Measurements from ENCODE around the gene ARL6IP5. TPM values are rescaled to one million over a fixed set of nuclear protein-coding genes. Genes with fewer than 3 reads are reported as not detected.

The ARL6IP5 gene, protein sequence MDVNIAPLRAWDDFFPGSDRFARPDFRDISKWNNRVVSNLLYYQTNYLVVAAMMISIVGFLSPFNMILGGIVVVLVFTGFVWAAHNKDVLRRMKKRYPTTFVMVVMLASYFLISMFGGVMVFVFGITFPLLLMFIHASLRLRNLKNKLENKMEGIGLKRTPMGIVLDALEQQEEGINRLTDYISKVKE
- 10 to 100 TPM; 34.6 to 73.9 TPM for total RNA-seq

GRCh38 chr3:69084326-69085167, at the start of gene ARL6IP5:
ARL6IP5 (plus strand) TSS chr3:69084937; CDS start chr3:69085048, 111 bp downstream.
- Histone ChIP-seq H3K27me3 (no peaks in the 10 kb centered on the region), H3K9me3 (no peaks in the 10 kb centered on the region), H3K27ac (peak within 1 kb of the TSS; percentile 89 to 96 (median 94)), H3K4me3 (peak within 1 kb of the TSS; percentile 50 to 89), H3K4me1 (peaks cover 69% of the 10 kb centered on the region), H3K36me3 (replicated peaks in 1 of 2; ENCODE audit: insufficient read depth in 1 of 2, low read depth in 2 of 2) (no peaks in the 10 kb centered on the region)
- WGBS, 2 donors: 0% methylated on average over 6 to 32 of the region's 32 CpGs
- TF ChIP-seq POLR2A (IDR thresholded peaks at IDR 0.05): peak; percentile 44 to 69 (median 61)
- TF ChIP-seq, protein P1, sequence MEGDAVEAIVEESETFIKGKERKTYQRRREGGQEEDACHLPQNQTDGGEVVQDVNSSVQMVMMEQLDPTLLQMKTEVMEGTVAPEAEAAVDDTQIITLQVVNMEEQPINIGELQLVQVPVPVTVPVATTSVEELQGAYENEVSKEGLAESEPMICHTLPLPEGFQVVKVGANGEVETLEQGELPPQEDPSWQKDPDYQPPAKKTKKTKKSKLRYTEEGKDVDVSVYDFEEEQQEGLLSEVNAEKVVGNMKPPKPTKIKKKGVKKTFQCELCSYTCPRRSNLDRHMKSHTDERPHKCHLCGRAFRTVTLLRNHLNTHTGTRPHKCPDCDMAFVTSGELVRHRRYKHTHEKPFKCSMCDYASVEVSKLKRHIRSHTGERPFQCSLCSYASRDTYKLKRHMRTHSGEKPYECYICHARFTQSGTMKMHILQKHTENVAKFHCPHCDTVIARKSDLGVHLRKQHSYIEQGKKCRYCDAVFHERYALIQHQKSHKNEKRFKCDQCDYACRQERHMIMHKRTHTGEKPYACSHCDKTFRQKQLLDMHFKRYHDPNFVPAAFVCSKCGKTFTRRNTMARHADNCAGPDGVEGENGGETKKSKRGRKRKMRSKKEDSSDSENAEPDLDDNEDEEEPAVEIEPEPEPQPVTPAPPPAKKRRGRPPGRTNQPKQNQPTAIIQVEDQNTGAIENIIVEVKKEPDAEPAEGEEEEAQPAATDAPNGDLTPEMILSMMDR (IDR thresholded peaks at IDR 0.05): no peak
- DNase-seq (peak; percentile 93 to 95 (median 94)), ATAC-seq (peak; percentile 81)
- intact Hi-C loops (cut with DNase I): no loop called here

DNA sequence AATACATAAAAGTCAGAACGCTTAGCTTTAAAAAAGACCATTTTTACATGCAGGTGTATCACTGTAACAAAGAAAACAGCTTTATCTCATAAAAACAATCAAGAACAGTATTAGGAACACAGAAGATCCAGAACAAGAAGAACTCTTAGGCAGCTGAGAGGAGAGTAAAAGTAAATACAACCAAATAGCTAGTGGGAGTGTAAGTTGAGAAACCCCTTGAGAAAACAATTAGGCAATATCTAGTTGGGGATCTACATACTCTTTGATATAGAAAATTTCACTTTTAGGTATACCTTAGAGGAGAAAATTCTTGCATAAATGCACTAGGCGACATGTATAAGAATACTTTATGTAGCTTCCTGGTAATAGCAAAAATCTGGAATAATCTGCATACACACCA, 40.1 kb upstream of the ARL6IP5 start:
- 86 to 87% methylated on average over 2 of the region's 2 CpGs for WGBS, 2 donors
- Histone ChIP-seq H3K27ac (no peak overlapping the region), H3K27me3 (no peaks in the 10 kb centered on the region), H3K4me1 (peaks cover 18% of the 10 kb centered on the region), H3K9me3 (no peaks in the 10 kb centered on the region), H3K36me3 (replicated peaks in 1 of 2; ENCODE audit: insufficient read depth in 1 of 2, low read depth in 2 of 2) (peaks cover 14 to 28% of the 10 kb centered on the region in 2 donors), H3K4me3 (no peak overlapping the region)
- TF ChIP-seq, protein P1 (IDR thresholded peaks at IDR 0.05): no peak
- no peak for TF ChIP-seq POLR2A (IDR thresholded peaks at IDR 0.05)
- DNase-seq: no peak
- intact Hi-C loops (cut with DNase I): no loop called here
- ATAC-seq: no peak

DNA sequence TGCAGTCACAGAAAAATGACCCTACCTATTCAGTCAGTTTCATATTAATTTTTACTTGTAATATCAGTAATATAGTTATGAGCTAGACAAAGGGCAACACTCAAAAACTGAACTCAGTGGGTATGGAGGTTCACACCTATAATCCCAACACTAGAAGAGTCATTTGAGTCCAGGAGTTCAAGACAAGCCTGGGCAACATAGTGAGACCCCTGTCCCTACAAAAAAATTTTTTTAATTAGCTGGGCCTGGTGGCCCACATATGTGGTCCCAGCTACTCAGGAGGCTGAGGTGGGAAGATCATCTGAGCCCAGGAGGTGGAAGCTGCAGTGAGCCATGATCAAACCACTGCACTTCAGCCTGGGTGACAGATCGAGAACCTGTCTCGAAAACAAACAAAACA, 35.7 kb upstream of the ARL6IP5 start:
- 50 to 51% methylated on average over 2 of the region's 2 CpGs for WGBS, 2 donors
- no peak for TF ChIP-seq POLR2A (IDR thresholded peaks at IDR 0.05)
- TF ChIP-seq, protein P1 (IDR thresholded peaks at IDR 0.05): no peak
- intact Hi-C loops (cut with DNase I): no loop called here

GRCh38 chr3:69051756-69052471, 32.8 kb upstream of the ARL6IP5 start, which contains the start of gene TMF1:
TMF1 (minus strand) TSS chr3:69052333; CDS start chr3:69052086, 247 bp downstream.
- H3K27me3 ChIP-seq: no peaks in the 10 kb centered on the region
- DNase-seq (peak; percentile 99 to 100 (median 99)), ATAC-seq (peak; percentile 99)
- H3K4me1 ChIP-seq: peaks cover 26% of the 10 kb centered on the region
- H3K4me3 ChIP-seq: peak within 1 kb of the TSS; percentile 53 to 84
- intact Hi-C loops (cut with DNase I): no loop called here
- no peaks in the 10 kb centered on the region for H3K9me3 ChIP-seq
- H3K27ac ChIP-seq: peak within 1 kb of the TSS; percentile 85 to 96 (median 93)
- peaks cover 0 to 2% of the 10 kb centered on the region in 2 donors for H3K36me3 ChIP-seq (replicated peaks in 1 of 2; ENCODE audit: insufficient read depth in 1 of 2, low read depth in 2 of 2)
- TF ChIP-seq, protein P1 (IDR thresholded peaks at IDR 0.05): no peak
- TF ChIP-seq POLR2A (IDR thresholded peaks at IDR 0.05): peak; percentile 65 to 94 (median 93)
- WGBS, 2 donors: 0 to 1% methylated on average over 32 to 45 of the region's 45 CpGs

More for the DNA sequence above, 35.7 kb upstream of the ARL6IP5 start:
- peaks cover 28% of the 10 kb centered on the region for H3K4me1 ChIP-seq
- H3K36me3 ChIP-seq (replicated peaks in 1 of 2; ENCODE audit: insufficient read depth in 1 of 2, low read depth in 2 of 2): peaks cover 0 to 6% of the 10 kb centered on the region in 2 donors
- no peaks in the 10 kb centered on the region for H3K9me3 ChIP-seq
- ATAC-seq (no peak), DNase-seq (no peak)
- no peaks in the 10 kb centered on the region for H3K27me3 ChIP-seq
- no peak overlapping the region for H3K4me3 ChIP-seq
- no peak overlapping the region for H3K27ac ChIP-seq
